ENCODE data around the gene TFDP2. TPM values are rescaled to one million over a fixed set of nuclear protein-coding genes. Genes with fewer than 3 reads are reported as not detected.

Gene TFDP2
- polyA plus RNA-seq, 4 donors: 21.9 to 50.5 (median 31.9) TPM

GRCh38 chr3:142003291-142003690 lies 146.1 kb downstream of the TFDP2 start:
- no peak overlapping the region for H3K27ac ChIP-seq (ENCODE audit: low read depth in 1 of 3, low read length in 2 of 3)

GRCh38 chr3:142000325-142000870 lies 148.9 kb downstream of the TFDP2 start:
- Histone ChIP-seq H3K4me3 (ENCODE audit: low read depth in 1 of 3, low read length in 3 of 3) (no peak overlapping the region), H3K9me3 (ENCODE audit: control insufficient read depth in 2 of 2, insufficient read depth in 1 of 2, low read depth in 1 of 2, low read length in 1 of 2) (no peaks in the 10 kb centered on the region), H3K27ac (ENCODE audit: low read depth in 1 of 3, low read length in 2 of 3) (no peak overlapping the region), H3K4me1 (ENCODE audit: control insufficient read depth in 3 of 3, insufficient read depth in 2 of 3, low read depth in 1 of 3, low read length in 2 of 3) (peaks cover 0 to 21% (median 0%) of the 10 kb centered on the region in 3 donors), H3K27me3 (ENCODE audit: control insufficient read depth in 3 of 3, insufficient read depth in 3 of 3, low read length in 3 of 3) (no peaks in the 10 kb centered on the region), H3K36me3 (ENCODE audit: control insufficient read depth in 3 of 3, insufficient read depth in 2 of 3, low read depth in 1 of 3, low read length in 3 of 3) (peaks cover 0 to 19% (median 1%) of the 10 kb centered on the region in 3 donors)
- no peak for DNase-seq
- WGBS, 3 donors: 91 to 96% (median 92%) methylated on average over 2 of the region's 2 CpGs
- no peak for FAIRE-seq

More at GRCh38 chr3:142003291-142003690, 146.1 kb downstream of the TFDP2 start:
- FAIRE-seq (no peak), DNase-seq (no peak)
- Histone ChIP-seq H3K36me3 (ENCODE audit: control insufficient read depth in 3 of 3, insufficient read depth in 2 of 3, low read depth in 1 of 3, low read length in 3 of 3) (peaks cover 0 to 27% (median 1%) of the 10 kb centered on the region in 3 donors), H3K9me3 (ENCODE audit: control insufficient read depth in 2 of 2, insufficient read depth in 1 of 2, low read depth in 1 of 2, low read length in 1 of 2) (no peaks in the 10 kb centered on the region), H3K4me3 (ENCODE audit: low read depth in 1 of 3, low read length in 3 of 3) (no peak overlapping the region), H3K4me1 (ENCODE audit: control insufficient read depth in 3 of 3, insufficient read depth in 2 of 3, low read depth in 1 of 3, low read length in 2 of 3) (peaks cover 0 to 9% (median 1%) of the 10 kb centered on the region in 3 donors), H3K27me3 (ENCODE audit: control insufficient read depth in 3 of 3, insufficient read depth in 3 of 3, low read length in 3 of 3) (no peaks in the 10 kb centered on the region)
- 95 to 97% (median 95%) methylated on average over 3 of the region's 3 CpGs for WGBS, 3 donors

GRCh38 chr3:141998669-141999290 lies 150.6 kb downstream of the TFDP2 start:
- FAIRE-seq: no peak
- no peaks in the 10 kb centered on the region for H3K27me3 ChIP-seq (ENCODE audit: control insufficient read depth in 3 of 3, insufficient read depth in 3 of 3, low read length in 3 of 3)
- H3K27ac ChIP-seq (ENCODE audit: low read depth in 1 of 3, low read length in 2 of 3): no peak overlapping the region

DNA sequence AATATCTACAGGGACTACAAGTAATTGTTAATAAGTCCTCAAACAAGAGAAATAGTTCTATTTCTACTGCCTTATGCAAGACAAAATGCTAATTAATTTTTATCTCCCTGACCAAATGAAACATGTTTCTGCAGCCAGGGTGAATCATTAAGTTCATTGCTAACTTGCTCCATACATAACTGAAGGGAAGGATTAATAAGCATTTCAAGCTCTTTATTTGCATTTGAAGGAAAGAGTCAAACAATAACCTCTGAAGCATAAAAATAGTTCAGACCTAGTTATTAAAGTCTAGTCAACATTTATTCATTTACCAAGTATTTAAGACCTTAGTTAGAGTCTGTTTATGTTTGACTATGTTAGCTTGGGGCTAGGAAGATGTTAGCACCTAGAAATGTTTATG lies 152.9 kb downstream of the TFDP2 start:
- DNase-seq (peak in 1 of 2 donors; percentile 16), FAIRE-seq (no peak)
- Histone ChIP-seq H3K4me3 (ENCODE audit: low read depth in 1 of 3, low read length in 3 of 3) (no peak overlapping the region), H3K27me3 (ENCODE audit: control insufficient read depth in 3 of 3, insufficient read depth in 3 of 3, low read length in 3 of 3) (no peaks in the 10 kb centered on the region), H3K4me1 (ENCODE audit: control insufficient read depth in 3 of 3, insufficient read depth in 2 of 3, low read depth in 1 of 3, low read length in 2 of 3) (peaks cover 0 to 25% (median 0%) of the 10 kb centered on the region in 3 donors), H3K9me3 (ENCODE audit: control insufficient read depth in 2 of 2, insufficient read depth in 1 of 2, low read depth in 1 of 2, low read length in 1 of 2) (no peaks in the 10 kb centered on the region), H3K36me3 (ENCODE audit: control insufficient read depth in 3 of 3, insufficient read depth in 2 of 3, low read depth in 1 of 3, low read length in 3 of 3) (peaks cover 2 to 15% (median 3%) of the 10 kb centered on the region in 3 donors), H3K27ac (ENCODE audit: low read depth in 1 of 3, low read length in 2 of 3) (peak overlapping the region in 1 of 3 donors; percentile 15)

More at GRCh38 chr3:141998669-141999290, 150.6 kb downstream of the TFDP2 start:
- peaks cover 0 to 20% (median 0%) of the 10 kb centered on the region in 3 donors for H3K4me1 ChIP-seq (ENCODE audit: control insufficient read depth in 3 of 3, insufficient read depth in 2 of 3, low read depth in 1 of 3, low read length in 2 of 3)
- WGBS, 3 donors: 50 to 86% (median 75%) methylated on average over 4 of the region's 4 CpGs
- no peaks in the 10 kb centered on the region for H3K9me3 ChIP-seq (ENCODE audit: control insufficient read depth in 2 of 2, insufficient read depth in 1 of 2, low read depth in 1 of 2, low read length in 1 of 2)
- H3K36me3 ChIP-seq (ENCODE audit: control insufficient read depth in 3 of 3, insufficient read depth in 2 of 3, low read depth in 1 of 3, low read length in 3 of 3): peaks cover 1 to 16% (median 2%) of the 10 kb centered on the region in 3 donors
- H3K4me3 ChIP-seq (ENCODE audit: low read depth in 1 of 3, low read length in 3 of 3): no peak overlapping the region
- peak in 1 of 2 donors; percentile 29 for DNase-seq

DNA sequence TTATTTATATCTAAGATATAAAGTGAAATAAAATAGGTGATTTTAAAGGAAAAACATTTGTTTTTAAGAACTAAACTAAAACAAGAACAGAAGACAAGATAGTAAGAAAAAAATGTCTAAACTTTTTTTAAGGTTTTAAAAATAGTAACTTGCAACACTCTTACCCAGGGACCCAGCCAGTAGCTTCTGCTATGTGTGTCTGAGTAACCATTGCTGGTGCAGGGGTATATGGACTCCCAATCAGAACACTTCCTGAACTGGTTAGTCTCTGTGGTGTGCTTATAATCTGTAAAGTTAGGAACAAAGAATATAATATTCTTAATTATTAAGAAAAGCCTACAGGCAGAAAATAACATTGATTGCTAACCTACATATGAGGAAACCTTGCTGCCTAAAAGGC lies 154.5 kb downstream of the TFDP2 start:
- no peak overlapping the region for H3K27ac ChIP-seq (ENCODE audit: low read depth in 1 of 3, low read length in 2 of 3)
- H3K4me3 ChIP-seq (ENCODE audit: low read depth in 1 of 3, low read length in 3 of 3): no peak overlapping the region
- peaks cover 0 to 18% (median 0%) of the 10 kb centered on the region in 3 donors for H3K4me1 ChIP-seq (ENCODE audit: control insufficient read depth in 3 of 3, insufficient read depth in 2 of 3, low read depth in 1 of 3, low read length in 2 of 3)
- no peaks in the 10 kb centered on the region for H3K9me3 ChIP-seq (ENCODE audit: control insufficient read depth in 2 of 2, insufficient read depth in 1 of 2, low read depth in 1 of 2, low read length in 1 of 2)
- no peak for FAIRE-seq
- DNase-seq: no peak
- H3K36me3 ChIP-seq (ENCODE audit: control insufficient read depth in 3 of 3, insufficient read depth in 2 of 3, low read depth in 1 of 3, low read length in 3 of 3): peaks cover 2 to 19% (median 5%) of the 10 kb centered on the region in 3 donors
- H3K27me3 ChIP-seq (ENCODE audit: control insufficient read depth in 3 of 3, insufficient read depth in 3 of 3, low read length in 3 of 3): no peaks in the 10 kb centered on the region

- Histone ChIP-seq H3K27me3 (ENCODE audit: control insufficient read depth in 3 of 3, insufficient read depth in 3 of 3, low read length in 3 of 3) (no peaks in the 10 kb centered on the region), H3K27ac (ENCODE audit: low read depth in 1 of 3, low read length in 2 of 3) (peak overlapping the region in 1 of 3 donors; percentile 24), H3K36me3 (ENCODE audit: control insufficient read depth in 3 of 3, insufficient read depth in 2 of 3, low read depth in 1 of 3, low read length in 3 of 3) (peaks cover 2 to 26% (median 5%) of the 10 kb centered on the region in 3 donors), H3K4me3 (ENCODE audit: low read depth in 1 of 3, low read length in 3 of 3) (no peak overlapping the region), H3K9me3 (ENCODE audit: control insufficient read depth in 2 of 2, insufficient read depth in 1 of 2, low read depth in 1 of 2, low read length in 1 of 2) (no peaks in the 10 kb centered on the region), H3K4me1 (ENCODE audit: control insufficient read depth in 3 of 3, insufficient read depth in 2 of 3, low read depth in 1 of 3, low read length in 2 of 3) (peaks cover 0 to 18% (median 0%) of the 10 kb centered on the region in 3 donors)
- DNase-seq (no peak), FAIRE-seq (no peak)
- 71 to 82% (median 73%) methylated on average over 2 of the region's 2 CpGs for WGBS, 3 donors
Observed at GRCh38 chr3:141992512-141992911, 156.8 kb downstream of the TFDP2 start.

DNA sequence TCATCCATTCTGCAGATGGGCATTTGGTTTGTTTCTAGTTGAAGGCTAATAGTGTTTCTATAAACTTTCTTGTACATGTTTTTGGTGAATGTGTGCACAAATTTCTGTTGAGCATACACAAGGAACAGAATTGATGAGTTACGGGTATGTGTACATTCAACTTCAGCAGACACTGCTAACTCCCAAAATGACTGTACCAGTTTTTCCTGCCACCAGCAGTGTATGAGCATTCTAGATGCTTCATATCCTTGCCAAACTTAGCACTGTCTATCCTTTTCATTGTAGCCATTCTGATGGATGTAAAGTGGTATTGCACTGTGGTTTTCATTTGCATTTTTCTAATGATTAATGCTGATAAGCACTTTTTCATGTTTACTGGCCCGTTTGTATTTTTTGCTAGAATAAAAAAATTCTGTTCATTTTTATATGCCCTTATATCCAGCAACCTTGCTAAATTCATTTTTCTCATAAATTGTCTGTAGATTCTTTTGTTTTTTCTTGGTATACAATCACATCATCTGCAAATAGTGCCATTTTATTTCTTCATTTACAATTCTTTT lies 162.7 kb downstream of the TFDP2 start:
- WGBS, 3 donors: 68 to 76% (median 76%) methylated on average over 2 of the region's 2 CpGs
- FAIRE-seq (no peak), DNase-seq (no peak)
- Histone ChIP-seq H3K36me3 (ENCODE audit: control insufficient read depth in 3 of 3, insufficient read depth in 2 of 3, low read depth in 1 of 3, low read length in 3 of 3) (peaks cover 0 to 33% (median 6%) of the 10 kb centered on the region in 3 donors), H3K4me1 (ENCODE audit: control insufficient read depth in 3 of 3, insufficient read depth in 2 of 3, low read depth in 1 of 3, low read length in 2 of 3) (no peaks in the 10 kb centered on the region), H3K4me3 (ENCODE audit: low read depth in 1 of 3, low read length in 3 of 3) (no peak overlapping the region), H3K27me3 (ENCODE audit: control insufficient read depth in 3 of 3, insufficient read depth in 3 of 3, low read length in 3 of 3) (no peaks in the 10 kb centered on the region), H3K9me3 (ENCODE audit: control insufficient read depth in 2 of 2, insufficient read depth in 1 of 2, low read depth in 1 of 2, low read length in 1 of 2) (no peaks in the 10 kb centered on the region), H3K27ac (ENCODE audit: low read depth in 1 of 3, low read length in 2 of 3) (no peak overlapping the region)

GRCh38 chr3:141981084-141981483 lies 168.3 kb downstream of the TFDP2 start:
- H3K4me3 ChIP-seq (ENCODE audit: low read depth in 1 of 3, low read length in 3 of 3): no peak overlapping the region
- no peak overlapping the region for H3K27ac ChIP-seq (ENCODE audit: low read depth in 1 of 3, low read length in 2 of 3)
- FAIRE-seq (no peak), DNase-seq (no peak)
- no peaks in the 10 kb centered on the region for H3K27me3 ChIP-seq (ENCODE audit: control insufficient read depth in 3 of 3, insufficient read depth in 3 of 3, low read length in 3 of 3)
- peaks cover 0 to 2% (median 0%) of the 10 kb centered on the region in 3 donors for H3K4me1 ChIP-seq (ENCODE audit: control insufficient read depth in 3 of 3, insufficient read depth in 2 of 3, low read depth in 1 of 3, low read length in 2 of 3)
- peaks cover 0 to 21% (median 2%) of the 10 kb centered on the region in 3 donors for H3K36me3 ChIP-seq (ENCODE audit: control insufficient read depth in 3 of 3, insufficient read depth in 2 of 3, low read depth in 1 of 3, low read length in 3 of 3)
- WGBS, 3 donors: 89 to 92% (median 92%) methylated on average over 3 of the region's 3 CpGs
- H3K9me3 ChIP-seq (ENCODE audit: control insufficient read depth in 2 of 2, insufficient read depth in 1 of 2, low read depth in 1 of 2, low read length in 1 of 2): no peaks in the 10 kb centered on the region
